B cell (primary cell): Measurements from ENCODE around the gene COLQ. TPM values are rescaled to one million over a fixed set of nuclear protein-coding genes. Genes with fewer than 3 reads are reported as not detected.

ENCODE experiments used
- ATAC-seq: fragments of 200-7000 bp; cut with Tn5 transposase; one replicate; pipeline ENCODE4 v1.10.0; 2021; ENCODE audit warnings: low read depth, mild to moderate bottlenecking, moderate number of reproducible peaks, moderate library complexity
- CTCF ChIA-PET: fragments of 350-600 bp; sonication (Branson Sonifier 250); formaldehyde crosslinking; loops from one replicate; lab custom pipeline; 2021; ENCODE audit warnings: antibody characterized with exemption, inconsistent platforms; lab: Charles Lee
- POLR2A ChIA-PET: fragments of 350-600 bp; sonication (Branson Sonifier 250); formaldehyde crosslinking; loops from one replicate; lab custom pipeline; 2021; ENCODE audit warnings: antibody characterized with exemption; lab: Charles Lee
- DNase-seq: peaks from one replicate; pipeline ENCODE4 v3.0.0; 2013
- H2AFZ ChIP-seq: 2 replicates; pipeline ENCODE4 v1.6.1; 2012; ENCODE audit warnings: mild to moderate bottlenecking, low read depth, low read length; ENCODE audit not compliant: insufficient read depth, poor library complexity, severe bottlenecking
- H3K27ac ChIP-seq, 2 donors: 1 replicate in 1 of 2; 2 replicates in 1 of 2; pipeline ENCODE4 v1.5.1; 2012 to 2013; ENCODE audit warnings: low read length in 2 of 2, mild to moderate bottlenecking in 2 of 2, moderate library complexity in 1 of 2
- H3K27me3 ChIP-seq, 4 experiments: fragments of 200-600 bp in 1 of 4; sonication (generic) in 1 of 4; replicated peaks in 1 of 4; 1 replicate in 2 of 4; 2 replicates in 2 of 4; pipeline versions ENCODE4 v1.6.1 to v1.7.0; 2013 to 2016; ENCODE audit warnings: low read length in 3 of 4, mild to moderate bottlenecking in 2 of 4, mixed read lengths in 1 of 4, moderate library complexity in 1 of 4; ENCODE audit not compliant: insufficient read depth in 4 of 4, control insufficient read depth in 3 of 4; ENCODE audit errors: control extremely low read depth in 1 of 4
- H3K36me3 ChIP-seq, 2 experiments: replicated peaks in 1 of 2; 1 replicate in 1 of 2; 2 replicates in 1 of 2; pipeline versions ENCODE4 v1.6.1 to v1.7.1; 2013; ENCODE audit warnings: low read length in 1 of 2; ENCODE audit not compliant: insufficient read depth in 2 of 2, control insufficient read depth in 1 of 2; ENCODE audit errors: control extremely low read depth in 1 of 2, extremely low read depth in 1 of 2
- H3K4me1 ChIP-seq, 2 donors: fragments of 200-600 bp in 1 of 2; sonication (generic) in 1 of 2; 1 replicate in 1 of 2; 2 replicates in 1 of 2; pipeline versions ENCODE4 v1.5.1 to v1.6.1; 2013 to 2017; ENCODE audit warnings: low read length in 2 of 2; ENCODE audit not compliant: control insufficient read depth in 2 of 2, insufficient read depth in 2 of 2
- H3K4me2 ChIP-seq: replicated peaks from 2 replicates; pipeline ENCODE3; 2012; ENCODE audit warnings: mild to moderate bottlenecking, low read depth, low read length; ENCODE audit not compliant: poor library complexity, severe bottlenecking
- H3K4me3 ChIP-seq, 5 experiments: fragments of 200-600 bp in 1 of 5; sonication (generic) in 1 of 5; 1 replicate in 3 of 5; 2 replicates in 2 of 5; pipeline versions ENCODE4 v1.5.1 to v1.7.0; 2011 to 2016; ENCODE audit warnings: low read length in 4 of 5, mild to moderate bottlenecking in 4 of 5, low read depth in 2 of 5, control low read depth in 1 of 5, moderate library complexity in 1 of 5; ENCODE audit not compliant: insufficient read depth in 1 of 5; ENCODE audit errors: control extremely low read depth in 1 of 5, extremely low read depth in 1 of 5
- H3K79me2 ChIP-seq: fragments of 200-600 bp; sonication (generic); one replicate; pipeline ENCODE4 v1.6.0; 2016; ENCODE audit warnings: low read length; ENCODE audit not compliant: control insufficient read depth, insufficient read depth
- H3K9ac ChIP-seq: fragments of 200-600 bp; sonication (generic); 2 replicates; pipeline ENCODE4 v1.6.1; 2017; ENCODE audit warnings: mild to moderate bottlenecking, low read length, moderate library complexity
- H3K9me3 ChIP-seq, 3 donors: one replicate each; pipeline versions ENCODE4 v1.6.1 to v1.7.1; 2013; ENCODE audit warnings: low read length in 2 of 3; ENCODE audit not compliant: control insufficient read depth in 2 of 3, insufficient read depth in 1 of 3; ENCODE audit errors: control extremely low read depth in 1 of 3
- H4K20me1 ChIP-seq: 2 replicates; pipeline ENCODE4 v1.6.0; 2012; ENCODE audit warnings: mild to moderate bottlenecking, low read length; ENCODE audit not compliant: insufficient read depth, control insufficient read depth, poor library complexity, severe bottlenecking
- H3K27ac Mint-ChIP-seq: one replicate; pipeline ENCODE4 v1.8.0; 2021; ENCODE audit warnings: mixed read lengths
- H3K27me3 Mint-ChIP-seq: one replicate; pipeline ENCODE4 v1.8.0; 2021; ENCODE audit warnings: mixed read lengths
- H3K4me1 Mint-ChIP-seq: one replicate; pipeline ENCODE4 v1.8.0; 2021; ENCODE audit warnings: mixed read lengths
- H3K4me3 Mint-ChIP-seq: one replicate; pipeline ENCODE4 v1.8.0; 2021; ENCODE audit warnings: mixed read lengths
- H3K9me3 Mint-ChIP-seq: one replicate; pipeline ENCODE4 v1.8.0; 2022; ENCODE audit warnings: mixed read lengths; ENCODE audit not compliant: insufficient read depth
- EZH2 ChIP-seq: IDR thresholded peaks from 2 replicates; pipeline ENCODE4 v1.6.1; 2012; ENCODE audit warnings: borderline replicate concordance, low read depth, mild to moderate bottlenecking, moderate library complexity, low read length; ENCODE audit not compliant: insufficient read depth, poor library complexity, severe bottlenecking
- WGBS: methylation state at CpG from one replicate; pipeline ENCODE4 v1.1.5; 2013; ENCODE audit warnings: missing lambda C conversion rate; ENCODE audit not compliant: insufficient coverage; 5-methylcytosine and 5-hydroxymethylcytosine counted together
- intact Hi-C: fragments of 100-400 bp; cut with micrococcal nuclease; formaldehyde crosslinking; loops from one replicate; pipeline ENCODE4 v1.10.0; 2022
- polyA plus RNA-seq: library from polyadenylated mRNA; depleted of rRNA; stranded (reverse); fragments of >200 nt; gene quantifications from 2 replicates; pipeline ENCODE4 v1.2.3, GENCODE V29; 2012
- total RNA-seq, 2 donors: library from RNA; stranded (reverse); fragments of 120-200 nt in 1 of 2; gene quantifications; 1 replicate in 1 of 2; 2 replicates in 1 of 2; pipeline versions ENCODE4 v1.2.3 to v1.2.4, GENCODE V29; 2013 to 2022
- TF ChIP-seq, protein P1 (sequence below): fragments of 200-600 bp; IDR thresholded peaks from one replicate; pipeline ENCODE4 v1.8.0; 2022; ENCODE audit warnings: antibody characterized with exemption, mild to moderate bottlenecking

COLQ gene
- total and polyA plus RNA-seq, 2 donors (not counting 1 experiment from before 2014, with no cell fraction given) = 1.9 to 2.5 TPM

DNA sequence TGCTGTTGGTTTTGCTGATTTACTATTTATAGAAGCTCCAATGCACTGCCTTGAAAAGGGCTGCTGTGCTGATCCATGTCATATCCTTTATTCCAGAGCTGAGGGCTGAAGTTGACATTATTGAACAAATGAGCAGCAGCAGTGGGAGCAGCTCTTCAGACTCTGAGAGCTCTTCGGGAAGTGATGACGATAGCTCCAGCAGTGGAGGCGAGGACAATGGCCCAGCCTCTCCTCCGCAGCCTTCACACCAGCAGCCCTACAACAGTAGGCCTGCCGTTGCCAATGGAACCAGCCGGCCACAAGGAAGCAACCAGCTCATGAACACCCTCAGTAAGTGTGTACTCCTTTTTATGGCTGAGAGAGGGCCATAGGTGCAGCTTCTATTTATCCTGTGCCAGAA lies 85.3 kb downstream of the COLQ start:
- H3K79me2 ChIP-seq = peaks cover 2% of the 10 kb centered on the region
- H3K27ac ChIP-seq = no peak overlapping the region
- intact Hi-C loops = no loop called here
- ChIA-PET POLR2A (no interaction called here), CTCF (no interaction called here)
- no peaks in the 10 kb centered on the region for H3K9me3 ChIP-seq
- H3K27ac Mint-ChIP-seq = no peak overlapping the region
- H3K36me3 ChIP-seq = peaks cover 24 to 78% of the 10 kb centered on the region in 2 experiments
- peaks cover 7% of the 10 kb centered on the region for H4K20me1 ChIP-seq
- H3K9ac ChIP-seq = no peak overlapping the region
- no peak for ATAC-seq
- TF ChIP-seq EZH2 = no peak
- TF ChIP-seq, protein P1, sequence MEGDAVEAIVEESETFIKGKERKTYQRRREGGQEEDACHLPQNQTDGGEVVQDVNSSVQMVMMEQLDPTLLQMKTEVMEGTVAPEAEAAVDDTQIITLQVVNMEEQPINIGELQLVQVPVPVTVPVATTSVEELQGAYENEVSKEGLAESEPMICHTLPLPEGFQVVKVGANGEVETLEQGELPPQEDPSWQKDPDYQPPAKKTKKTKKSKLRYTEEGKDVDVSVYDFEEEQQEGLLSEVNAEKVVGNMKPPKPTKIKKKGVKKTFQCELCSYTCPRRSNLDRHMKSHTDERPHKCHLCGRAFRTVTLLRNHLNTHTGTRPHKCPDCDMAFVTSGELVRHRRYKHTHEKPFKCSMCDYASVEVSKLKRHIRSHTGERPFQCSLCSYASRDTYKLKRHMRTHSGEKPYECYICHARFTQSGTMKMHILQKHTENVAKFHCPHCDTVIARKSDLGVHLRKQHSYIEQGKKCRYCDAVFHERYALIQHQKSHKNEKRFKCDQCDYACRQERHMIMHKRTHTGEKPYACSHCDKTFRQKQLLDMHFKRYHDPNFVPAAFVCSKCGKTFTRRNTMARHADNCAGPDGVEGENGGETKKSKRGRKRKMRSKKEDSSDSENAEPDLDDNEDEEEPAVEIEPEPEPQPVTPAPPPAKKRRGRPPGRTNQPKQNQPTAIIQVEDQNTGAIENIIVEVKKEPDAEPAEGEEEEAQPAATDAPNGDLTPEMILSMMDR = no peak
- no peaks in the 10 kb centered on the region for H3K4me1 Mint-ChIP-seq
- no peaks in the 10 kb centered on the region for H3K27me3 Mint-ChIP-seq
- no peaks in the 10 kb centered on the region for H3K27me3 ChIP-seq
- no peak overlapping the region for H3K4me3 Mint-ChIP-seq
- no peaks in the 10 kb centered on the region for H3K4me1 ChIP-seq
- no peak overlapping the region for H2AFZ ChIP-seq
- H3K4me2 ChIP-seq = no peak overlapping the region
- WGBS = 100% methylated on average over 2 of the region's 6 CpGs
- no peak for DNase-seq
- no peak overlapping the region for H3K4me3 ChIP-seq
- H3K9me3 Mint-ChIP-seq = no peaks in the 10 kb centered on the region

DNA sequence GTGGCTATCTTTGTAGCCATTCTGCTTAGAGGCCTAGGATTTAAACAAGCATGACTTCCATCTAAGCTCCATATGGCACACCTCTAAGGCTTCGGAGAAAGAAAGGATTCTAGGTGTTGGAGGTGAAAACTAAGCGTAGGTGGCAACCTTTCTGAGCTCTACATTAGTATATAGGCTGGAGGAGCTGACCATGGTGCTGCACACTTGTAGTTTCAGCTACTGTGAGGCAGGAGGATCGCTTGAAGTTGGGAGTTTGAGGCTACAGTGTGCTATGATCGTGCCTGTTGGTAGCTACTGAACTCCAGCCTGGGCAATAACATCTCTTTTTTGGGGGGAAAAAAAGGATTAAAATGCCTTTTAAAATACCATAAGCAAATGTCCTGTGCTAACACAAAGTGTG lies 86.8 kb downstream of the COLQ start:
- Histone ChIP-seq H3K79me2 (peaks cover 11% of the 10 kb centered on the region), H3K9ac (no peak overlapping the region), H3K36me3 (peaks cover 26 to 75% of the 10 kb centered on the region in 2 experiments), H3K9me3 (no peaks in the 10 kb centered on the region), H3K4me1 (no peaks in the 10 kb centered on the region), H3K4me3 (no peak overlapping the region), H3K27me3 (no peaks in the 10 kb centered on the region), H3K27ac (no peak overlapping the region), H2AFZ (no peak overlapping the region), H4K20me1 (peaks cover 7% of the 10 kb centered on the region), H3K4me2 (no peak overlapping the region)
- Mint-ChIP-seq H3K27me3 (no peaks in the 10 kb centered on the region), H3K27ac (no peak overlapping the region), H3K4me1 (peaks cover 1% of the 10 kb centered on the region), H3K4me3 (no peak overlapping the region), H3K9me3 (no peaks in the 10 kb centered on the region)
- WGBS = 100% methylated on average over 2 of the region's 4 CpGs
- intact Hi-C loops = no loop called here
- ChIA-PET POLR2A (no interaction called here), CTCF (interaction anchor here (2.3 kb wide), 1 partner anchor 122 kb away, joined by 7 read pairs; no protein-coding TSS in a partner anchor)
- TF ChIP-seq, protein P1 = no peak
- TF ChIP-seq EZH2 = no peak
- DNase-seq (no peak), ATAC-seq (no peak)
